ENCODE measurements around the gene MYH9.
"Not testable (repeated sequence)": the region's sequence is repeated elsewhere in the genome, so short reads cannot be mapped to it uniquely, and the experiment has no call there.

Gene MYH9

DNA sequence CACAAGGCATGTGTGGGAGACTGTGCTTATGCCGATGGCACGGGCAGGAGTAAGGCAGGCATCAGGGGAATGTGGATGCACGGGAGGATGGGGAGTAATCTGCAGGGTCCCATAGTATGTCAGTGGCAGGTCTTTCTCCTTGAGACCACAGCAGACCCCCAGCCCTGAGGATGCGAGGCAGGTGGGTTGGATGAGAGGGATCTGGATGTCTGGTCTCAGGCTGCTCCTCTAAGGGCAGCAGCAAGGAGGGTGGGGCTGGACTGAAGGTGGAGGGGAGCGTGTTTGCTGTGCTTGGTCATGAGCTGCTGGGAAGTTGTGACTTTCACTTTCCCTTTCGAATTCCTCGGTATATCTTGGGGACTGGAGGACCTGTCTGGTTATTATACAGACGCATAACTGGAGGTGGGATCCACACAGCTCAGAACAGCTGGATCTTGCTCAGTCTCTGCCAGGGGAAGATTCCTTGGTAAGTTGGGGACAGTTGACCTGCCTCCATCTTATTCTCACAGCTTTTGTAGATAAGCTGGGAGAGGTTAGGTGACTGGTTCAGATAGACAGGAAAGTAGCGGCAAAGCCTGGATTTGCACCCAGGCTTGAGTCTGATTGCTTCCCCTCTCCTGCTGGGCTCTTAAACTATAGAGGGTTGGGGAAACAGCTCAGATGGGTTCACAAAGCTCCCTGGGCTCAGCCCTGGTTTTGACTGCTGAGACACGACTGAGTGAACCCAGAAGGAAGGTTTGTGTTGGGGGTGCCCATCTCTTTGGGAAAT, 134.8 kb downstream of the MYH9 start, which contains the start of gene APOL1:
APOL1 (plus strand) TSS at position 380 of the 769 bp plus-strand sequence. CDS start 1,823 bp downstream, outside the sequence.
- DNase-seq (ENCODE audit: low spot score in 2 of 2) (peak; percentile 30 to 35), ATAC-seq (ENCODE audit: low read depth) (peak; percentile 96)
- H3K4me1 Mint-ChIP-seq: peaks cover 28% of the 10 kb centered on the region
- peaks cover 5% of the 10 kb centered on the region for H3K36me3 Mint-ChIP-seq
- no peaks in the 10 kb centered on the region for H3K27me3 Mint-ChIP-seq
- H3K27ac Mint-ChIP-seq: peak within 1 kb of the TSS; percentile 97
- H3K9me3 Mint-ChIP-seq: no peaks in the 10 kb centered on the region
- peak within 1 kb of the TSS; percentile 90 for H3K4me3 Mint-ChIP-seq

DNA sequence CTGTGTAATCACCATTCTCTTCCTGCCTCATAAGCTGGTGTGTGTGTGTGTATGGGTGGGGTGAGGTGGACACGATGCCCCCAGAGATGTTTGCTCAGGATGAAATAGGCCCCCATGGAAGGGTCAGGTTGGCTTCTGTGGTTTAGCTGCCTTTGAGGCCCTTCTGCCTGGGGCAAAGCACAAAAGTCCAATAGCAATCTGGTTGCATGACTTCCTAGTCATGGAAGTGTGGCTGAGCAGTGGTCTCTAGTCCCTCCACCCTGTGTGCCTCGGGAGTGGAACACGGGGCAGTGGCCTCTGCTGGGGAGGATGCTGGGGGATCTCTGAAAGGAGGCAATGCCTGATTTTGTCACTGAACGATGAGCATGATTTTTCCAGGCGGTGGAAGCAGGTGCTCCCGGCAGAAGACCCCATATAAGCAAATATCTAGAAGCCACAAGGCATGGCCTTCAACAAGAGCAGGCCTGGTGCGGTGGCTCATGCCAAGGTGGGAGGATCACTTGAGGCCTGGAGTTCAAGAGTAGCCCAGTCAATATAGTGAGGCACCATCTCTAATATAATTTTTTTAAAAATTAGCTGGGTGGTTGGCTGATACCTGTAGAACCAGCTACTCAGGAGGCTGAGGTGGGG, 135.7 kb downstream of the MYH9 start:
- DNase-seq (ENCODE audit: low spot score in 2 of 2); ATAC-seq (ENCODE audit: low read depth); H3K36me3 Mint-ChIP-seq; H3K9me3 Mint-ChIP-seq; H3K27me3 Mint-ChIP-seq: not testable (repeated sequence)
- peak overlapping the region; percentile 97 for H3K27ac Mint-ChIP-seq
- H3K4me1 Mint-ChIP-seq: peaks cover 28% of the 10 kb centered on the region
- H3K4me3 Mint-ChIP-seq: peak overlapping the region; percentile 90

DNA sequence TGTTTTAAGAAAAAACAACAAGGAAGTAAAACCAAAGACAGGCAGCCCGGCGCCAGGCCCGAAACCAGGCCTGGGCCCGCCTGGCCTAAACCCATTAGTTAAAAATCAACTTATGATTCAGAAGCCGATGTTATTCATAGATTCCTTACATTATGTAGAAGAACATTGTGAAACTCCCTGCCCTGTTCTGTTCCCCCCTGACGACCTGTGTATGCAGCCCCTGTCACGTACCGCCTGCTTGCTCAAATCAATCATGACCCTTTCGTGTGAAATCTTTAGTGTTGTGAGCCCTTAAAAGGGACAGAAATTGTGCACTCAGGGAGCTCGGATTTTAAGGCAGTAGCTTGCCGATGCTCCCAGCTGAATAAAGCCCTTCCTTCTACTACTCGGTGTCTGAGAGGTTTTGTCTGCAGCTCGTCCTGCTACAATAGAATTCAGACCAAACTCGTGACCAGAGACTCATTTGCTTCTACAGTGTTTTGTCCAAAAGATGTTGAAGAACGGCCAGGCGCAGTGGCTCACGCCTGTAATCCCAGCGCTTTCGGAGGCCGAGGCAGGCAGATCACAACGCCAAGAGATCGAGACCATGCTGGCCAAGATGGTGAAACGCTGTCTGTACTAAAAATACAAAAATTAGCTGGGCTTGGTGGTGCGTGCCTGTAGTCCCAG, 137.3 kb downstream of the MYH9 start:
- H3K9me3 Mint-ChIP-seq; H3K36me3 Mint-ChIP-seq; H3K4me3 Mint-ChIP-seq; DNase-seq (ENCODE audit: low spot score in 2 of 2); H3K27me3 Mint-ChIP-seq; ATAC-seq (ENCODE audit: low read depth): not testable (repeated sequence)
- Mint-ChIP-seq H3K27ac (peak overlapping the region; percentile 53), H3K4me1 (peaks cover 22% of the 10 kb centered on the region)

DNA sequence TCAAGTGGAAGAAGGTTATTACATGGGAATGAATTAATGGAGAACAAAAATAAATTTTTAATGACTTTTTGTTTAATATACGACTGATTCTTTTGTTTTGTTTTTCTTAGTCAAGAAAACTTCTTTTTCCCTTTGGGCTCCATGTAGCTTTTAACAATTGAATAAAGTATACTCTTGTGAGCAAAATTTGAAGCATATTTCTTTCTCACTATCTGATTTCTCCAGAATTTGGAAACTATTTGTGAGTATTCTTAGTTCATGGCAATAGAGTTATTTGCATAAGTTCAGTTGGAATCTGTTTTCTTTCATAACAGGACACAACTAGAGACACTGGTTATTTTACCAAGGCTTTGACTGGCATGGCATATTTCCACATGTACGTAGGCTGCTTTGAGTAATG, 138.6 kb downstream of the MYH9 start:
- Mint-ChIP-seq H3K4me1 (peaks cover 22% of the 10 kb centered on the region), H3K4me3 (no peak overlapping the region), H3K9me3 (no peaks in the 10 kb centered on the region), H3K36me3 (peaks cover 5% of the 10 kb centered on the region), H3K27ac (no peak overlapping the region), H3K27me3 (no peaks in the 10 kb centered on the region)
- DNase-seq (ENCODE audit: low spot score in 2 of 2): no peak
- no peak for ATAC-seq (ENCODE audit: low read depth)

DNA sequence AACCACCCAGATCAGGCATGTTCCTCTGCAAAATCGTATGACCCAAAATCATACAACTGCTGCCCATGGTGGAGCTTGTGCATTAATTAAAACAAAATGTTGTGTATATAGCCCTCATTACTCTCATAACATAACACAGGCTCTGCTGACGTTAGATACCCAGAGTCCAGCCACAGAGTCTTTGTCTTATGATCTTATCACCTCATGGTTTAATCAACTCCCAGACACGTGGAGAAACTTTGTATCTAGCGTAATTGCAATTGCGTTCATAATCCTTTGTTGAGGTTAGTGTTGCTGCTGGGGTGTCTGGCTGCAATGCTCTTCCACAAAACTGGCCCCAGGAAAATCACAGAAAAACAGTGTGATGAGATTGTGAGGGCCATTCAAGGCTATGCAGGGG, 139.8 kb downstream of the MYH9 start:
- Mint-ChIP-seq H3K27ac (no peak overlapping the region), H3K27me3 (no peaks in the 10 kb centered on the region), H3K4me3 (no peak overlapping the region), H3K36me3 (peaks cover 5% of the 10 kb centered on the region), H3K4me1 (peaks cover 13% of the 10 kb centered on the region), H3K9me3 (no peaks in the 10 kb centered on the region)
- no peak for DNase-seq (ENCODE audit: low spot score in 2 of 2)
- no peak for ATAC-seq (ENCODE audit: low read depth)

DNA sequence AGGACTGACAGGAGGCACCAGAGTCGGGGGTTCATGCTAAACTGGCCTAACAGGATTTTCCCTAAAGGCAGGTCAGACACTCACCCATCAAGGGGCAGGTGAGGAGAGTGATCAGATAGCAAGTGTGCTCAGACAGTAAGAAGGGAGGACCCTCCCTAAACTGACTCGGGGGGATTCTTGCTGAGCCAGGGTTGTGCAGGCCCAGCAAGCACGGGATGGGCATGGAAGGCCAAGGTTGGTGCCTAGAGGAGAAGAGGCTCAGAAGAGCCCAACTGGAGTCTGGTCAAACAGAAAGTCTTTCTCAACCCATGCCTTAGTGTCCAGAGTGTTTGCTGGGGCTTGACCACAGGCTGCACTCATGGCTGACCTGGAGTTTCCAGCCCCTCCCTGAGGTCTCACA, 141.0 kb downstream of the MYH9 start:
- H3K27ac Mint-ChIP-seq: no peak overlapping the region
- DNase-seq (ENCODE audit: low spot score in 2 of 2): no peak
- peaks cover 4% of the 10 kb centered on the region for H3K4me1 Mint-ChIP-seq
- no peaks in the 10 kb centered on the region for H3K9me3 Mint-ChIP-seq
- ATAC-seq (ENCODE audit: low read depth): no peak
- H3K4me3 Mint-ChIP-seq: no peak overlapping the region
- no peaks in the 10 kb centered on the region for H3K27me3 Mint-ChIP-seq
- H3K36me3 Mint-ChIP-seq: peaks cover 5% of the 10 kb centered on the region

DNA sequence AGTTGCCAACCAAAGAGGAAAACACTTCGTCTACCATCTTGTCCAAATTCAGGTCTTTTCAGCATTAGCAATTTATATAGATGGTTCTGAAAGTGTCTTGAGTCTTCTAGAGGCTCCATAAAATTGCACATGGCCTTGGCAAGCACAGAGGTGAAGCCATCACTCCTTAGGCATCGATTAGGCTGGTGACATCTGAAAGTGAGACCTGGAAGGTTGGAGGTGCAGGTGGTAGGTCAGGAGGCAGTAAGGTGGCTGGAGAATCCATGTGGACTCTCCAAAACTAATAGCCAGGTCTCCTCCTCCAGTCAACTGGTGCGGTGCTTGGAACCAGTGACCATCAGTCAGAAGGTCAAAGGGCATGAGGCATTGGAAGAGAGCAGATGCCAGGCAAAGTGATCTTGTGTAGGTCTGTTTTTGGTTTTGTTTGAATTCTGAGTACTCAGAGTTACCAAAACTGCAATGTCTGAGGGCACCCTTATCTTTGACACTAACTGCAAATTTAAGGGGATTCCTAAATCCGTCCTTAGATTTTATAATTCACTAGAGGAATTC, 141.9 kb downstream of the MYH9 start:
- H3K27me3 Mint-ChIP-seq: no peaks in the 10 kb centered on the region
- H3K27ac Mint-ChIP-seq: no peak overlapping the region
- H3K4me1 Mint-ChIP-seq: peaks cover 3% of the 10 kb centered on the region
- no peak for ATAC-seq (ENCODE audit: low read depth)
- H3K36me3 Mint-ChIP-seq: peaks cover 5% of the 10 kb centered on the region
- no peaks in the 10 kb centered on the region for H3K9me3 Mint-ChIP-seq
- no peak overlapping the region for H3K4me3 Mint-ChIP-seq
- DNase-seq (ENCODE audit: low spot score in 2 of 2): no peak

DNA sequence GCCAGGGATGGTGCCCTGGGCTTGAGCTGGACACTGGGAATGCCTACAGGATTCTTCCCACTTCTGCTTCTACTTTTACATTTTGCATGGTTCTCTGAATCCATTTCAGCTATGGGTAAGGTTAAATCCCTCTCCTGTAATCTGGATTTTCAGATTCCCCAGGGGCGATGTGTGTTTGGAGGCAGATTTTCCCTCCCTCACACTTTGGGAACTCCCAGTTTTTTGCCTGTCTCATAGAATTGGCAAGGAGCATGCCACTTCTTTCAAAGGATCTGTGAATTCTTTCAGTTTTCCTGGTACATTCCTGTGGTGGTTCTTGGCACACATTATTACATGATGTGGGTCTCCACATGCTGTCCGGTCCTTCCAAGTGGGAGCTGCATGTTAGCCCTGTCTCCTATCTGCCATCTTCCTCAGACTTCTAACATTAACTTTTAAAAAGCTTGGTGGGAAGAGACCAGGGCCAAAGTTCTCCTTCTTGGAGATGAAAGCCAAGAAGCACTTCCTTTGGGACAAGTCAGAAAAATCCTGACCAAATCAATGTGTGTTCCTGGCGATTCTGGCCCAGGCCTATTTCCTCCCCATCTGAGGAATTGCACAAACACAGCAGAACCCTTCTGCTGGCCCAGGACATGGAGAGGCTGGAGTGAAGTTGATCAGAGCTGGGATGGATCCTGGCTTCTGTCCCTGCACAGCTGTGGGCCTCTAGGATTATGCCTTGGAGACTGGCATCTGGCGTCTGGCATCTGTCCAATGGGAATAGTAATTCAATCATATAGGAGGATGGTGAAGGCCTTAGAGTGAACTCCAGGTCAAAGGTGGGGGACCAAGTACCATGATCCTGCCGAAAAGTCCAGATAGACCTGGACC, 143.0 kb downstream of the MYH9 start:
- H3K4me1 Mint-ChIP-seq: peaks cover 3% of the 10 kb centered on the region
- H3K36me3 Mint-ChIP-seq: peaks cover 2% of the 10 kb centered on the region
- no peaks in the 10 kb centered on the region for H3K27me3 Mint-ChIP-seq
- DNase-seq (ENCODE audit: low spot score in 2 of 2): no peak
- no peaks in the 10 kb centered on the region for H3K9me3 Mint-ChIP-seq
- H3K27ac Mint-ChIP-seq: no peak overlapping the region
- no peak overlapping the region for H3K4me3 Mint-ChIP-seq
- ATAC-seq (ENCODE audit: low read depth): no peak

DNA sequence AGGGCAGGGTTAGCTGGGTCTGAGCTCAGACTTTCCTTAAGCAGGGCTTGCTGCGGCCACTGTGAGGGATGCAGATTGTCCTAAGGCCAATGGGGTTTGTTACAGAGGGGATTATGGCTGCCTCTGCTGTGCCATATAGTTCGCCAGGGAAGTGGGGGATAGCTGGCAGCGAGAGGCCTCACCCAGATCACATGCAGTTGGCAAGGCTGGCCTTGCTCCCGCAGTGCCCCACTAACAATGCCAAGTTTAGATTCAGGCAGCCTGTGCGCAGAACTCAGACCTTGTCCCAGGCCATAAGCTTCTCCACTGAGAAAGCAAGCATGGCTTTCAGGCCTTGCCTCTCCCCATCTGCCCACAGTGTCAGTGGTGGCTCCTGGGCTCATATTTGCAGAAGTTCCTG, 143.8 kb downstream of the MYH9 start:
- H3K27me3 Mint-ChIP-seq: no peaks in the 10 kb centered on the region
- ATAC-seq (ENCODE audit: low read depth): no peak

DNA sequence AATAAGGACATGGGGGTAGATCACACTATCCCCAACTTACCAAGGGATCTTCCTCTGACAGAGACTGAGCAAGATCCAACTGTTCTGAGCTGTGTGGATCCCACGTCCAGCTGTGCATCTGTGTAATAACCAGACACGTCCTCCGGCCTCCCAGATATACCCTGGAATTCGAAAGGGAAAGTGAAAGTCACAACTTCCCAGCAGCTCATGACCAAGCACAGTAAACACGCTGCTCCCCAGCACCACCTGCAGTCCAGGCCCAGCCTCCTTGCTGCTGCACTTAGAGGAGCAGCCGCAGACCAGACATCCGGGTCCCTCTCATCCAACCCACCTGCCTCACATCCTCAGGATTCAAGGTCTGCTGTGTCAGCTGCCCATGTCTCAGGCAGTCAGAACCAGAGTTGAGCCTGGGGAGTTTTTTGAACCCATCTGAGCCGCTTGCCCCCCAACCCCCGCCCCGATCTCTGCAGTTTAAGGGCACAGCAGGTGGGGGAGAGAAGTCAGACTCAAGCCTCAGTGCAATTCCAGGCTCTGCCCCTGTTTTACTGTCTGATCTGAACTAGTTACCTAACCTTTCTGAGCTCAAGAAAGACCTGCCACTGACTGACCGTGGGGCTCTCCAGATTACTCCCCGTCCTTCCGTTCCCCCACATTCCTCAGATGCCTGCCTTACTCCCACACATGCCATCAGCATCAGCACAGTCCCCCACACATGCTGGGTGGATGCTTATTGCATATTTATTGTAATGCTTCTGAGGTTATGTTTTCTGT, 148.2 kb downstream of the MYH9 start, which contains the start of gene APOL2:
APOL2 (minus strand) TSS at position 127 of the 771 bp plus-strand sequence. CDS start 6,365 bp downstream, outside the sequence.
- DNase-seq (ENCODE audit: low spot score in 2 of 2): peak; percentile 65 to 76
- Mint-ChIP-seq H3K4me3 (peak within 1 kb of the TSS; percentile 99), H3K4me1 (peaks cover 39% of the 10 kb centered on the region), H3K36me3 (peaks cover 19% of the 10 kb centered on the region), H3K27ac (peak within 1 kb of the TSS; percentile 97), H3K9me3 (peaks cover 4% of the 10 kb centered on the region), H3K27me3 (no peaks in the 10 kb centered on the region)
- ATAC-seq (ENCODE audit: low read depth): peak; percentile 98

More for the DNA sequence above, 143.8 kb downstream of the MYH9 start:
- H3K27ac Mint-ChIP-seq: no peak overlapping the region
- DNase-seq (ENCODE audit: low spot score in 2 of 2): no peak
- peaks cover 10% of the 10 kb centered on the region for H3K4me1 Mint-ChIP-seq
- no peak overlapping the region for H3K4me3 Mint-ChIP-seq
- no peaks in the 10 kb centered on the region for H3K9me3 Mint-ChIP-seq
- H3K36me3 Mint-ChIP-seq: peaks cover 2% of the 10 kb centered on the region

DNA sequence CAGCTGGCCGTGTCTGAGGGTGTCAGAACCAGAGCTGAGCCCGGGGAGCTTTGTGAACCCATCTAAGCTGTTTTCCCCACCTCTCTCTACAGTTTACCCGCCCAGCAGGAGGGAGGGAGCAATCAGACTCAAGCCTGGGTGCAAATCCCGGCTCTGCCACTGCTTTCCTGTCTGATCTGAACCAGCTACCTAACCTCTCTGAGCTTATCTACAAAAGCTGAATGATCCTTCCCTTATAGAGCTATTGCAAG, 148.7 kb downstream of the MYH9 start:
- no peaks in the 10 kb centered on the region for H3K27me3 Mint-ChIP-seq

DNA sequence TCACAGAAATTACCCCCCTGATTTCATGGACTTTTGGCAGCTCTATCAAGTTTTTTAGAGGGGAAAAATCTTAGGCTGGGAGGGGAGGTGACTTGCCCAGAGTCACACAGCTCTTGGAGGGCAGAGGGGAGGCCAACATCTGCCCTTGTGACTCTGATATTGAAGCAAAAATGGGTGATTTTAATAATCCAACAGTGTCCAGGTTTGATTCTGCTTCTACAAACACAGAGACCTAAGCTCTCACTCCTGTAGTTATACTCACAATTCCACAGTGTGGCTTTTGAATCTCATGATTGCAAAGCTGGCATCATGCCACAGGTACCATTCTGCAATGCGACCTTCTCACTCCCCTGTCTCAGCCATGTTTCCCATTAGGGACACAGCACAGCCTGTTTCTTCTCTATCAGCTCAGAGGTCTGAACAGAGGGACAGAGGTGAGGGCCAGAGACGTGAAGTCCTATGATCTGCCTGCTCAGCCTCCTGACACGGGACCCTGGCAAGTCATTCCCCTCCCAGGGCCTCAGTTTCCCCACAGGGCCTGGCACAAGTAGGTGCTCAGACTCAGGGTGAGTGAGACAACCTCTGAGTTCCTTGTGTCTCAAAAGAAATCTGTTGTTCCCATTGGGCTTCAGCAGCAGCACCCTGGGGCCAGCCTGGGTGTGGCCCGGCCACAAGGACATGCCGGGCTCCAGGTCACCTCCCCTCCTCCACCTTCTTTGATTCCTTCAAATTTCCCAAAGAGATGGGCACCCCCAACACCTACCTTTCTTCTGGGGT, 149.2 kb downstream of the MYH9 start:
- H3K4me3 Mint-ChIP-seq: peak overlapping the region; percentile 99
- peaks cover 19% of the 10 kb centered on the region for H3K36me3 Mint-ChIP-seq
- no peak for DNase-seq (ENCODE audit: low spot score in 2 of 2)
- H3K27ac Mint-ChIP-seq: peak overlapping the region; percentile 97
- H3K4me1 Mint-ChIP-seq: peaks cover 44% of the 10 kb centered on the region
- no peaks in the 10 kb centered on the region for H3K27me3 Mint-ChIP-seq
- peaks cover 4% of the 10 kb centered on the region for H3K9me3 Mint-ChIP-seq
- no peak for ATAC-seq (ENCODE audit: low read depth)

More for the DNA sequence above, 148.7 kb downstream of the MYH9 start:
- Mint-ChIP-seq H3K4me3 (peak overlapping the region; percentile 99), H3K36me3 (peaks cover 19% of the 10 kb centered on the region), H3K4me1 (peaks cover 42% of the 10 kb centered on the region), H3K27ac (peak overlapping the region; percentile 97), H3K9me3 (peaks cover 4% of the 10 kb centered on the region)
- DNase-seq (ENCODE audit: low spot score in 2 of 2) (peak in 1 of 2 donors; percentile 20), ATAC-seq (ENCODE audit: low read depth) (no peak)
